Vagina (tissue), 2 donors: ENCODE data around the gene VENTX. TPM values are rescaled to one million over a fixed set of nuclear protein-coding genes. Genes with fewer than 3 reads are reported as not detected.
A peak's percentile ranks its signal among the peaks of the same experiment; 100 is the strongest.

Experiments
- DNase-seq, 2 donors: peaks; one replicate each; pipeline ENCODE4 v3.0.0-alpha.2; 2017; ENCODE audit errors: extremely low spot score in 2 of 2
- H3K27ac ChIP-seq: fragments of 200-600 bp; sonication (generic); one replicate; pipeline ENCODE4 v1.5.1; 2019
- H3K27me3 ChIP-seq: fragments of 200-600 bp; sonication (generic); one replicate; pipeline ENCODE4 v1.5.1; 2019
- H3K36me3 ChIP-seq, 2 donors: fragments of 200-600 bp; sonication (generic); one replicate each; pipeline ENCODE4 v1.5.1; 2017 to 2019
- H3K4me1 ChIP-seq: fragments of 200-600 bp; sonication (generic); one replicate; pipeline ENCODE4 v1.5.1; 2019
- H3K4me3 ChIP-seq, 2 donors: fragments of 200-600 bp; sonication (generic); 1 replicate in 1 of 2; 2 replicates in 1 of 2; pipeline ENCODE4 v1.5.1; 2016 to 2019
- H3K9me3 ChIP-seq: fragments of 200-600 bp; sonication (generic); one replicate; pipeline ENCODE4 v1.5.1; 2019
- POLR2A ChIP-seq, 2 donors: fragments of 450-650 bp; IDR thresholded peaks; one replicate each; pipeline ENCODE4 v1.6.1; 2017; ENCODE audit warnings: antibody characterized with exemption in 2 of 2, mild to moderate bottlenecking in 2 of 2, moderate library complexity in 2 of 2
- POLR2AphosphoS5 ChIP-seq, 2 donors: sonication (generic); formaldehyde crosslinking; IDR thresholded peaks; one replicate each; pipeline ENCODE4 v1.9.0; 2017; ENCODE audit warnings: antibody characterized with exemption in 2 of 2, mild to moderate bottlenecking in 2 of 2, low read depth in 1 of 2; ENCODE audit not compliant: insufficient read depth in 1 of 2
- intact Hi-C: fragments of 100-400 bp; cut with DNase I; formaldehyde crosslinking; loops from one replicate; pipeline ENCODE4 v1.15.1; 2023
- total RNA-seq: library from RNA; depleted of rRNA; stranded (reverse); fragments of >200 nt; gene quantifications from one replicate; pipeline ENCODE4 v1.2.3, GENCODE V29; 2016
- TF ChIP-seq, protein P1 (sequence below), 3 experiments: fragments of 450-650 bp in 2 of 3; fragments of 200-600 bp in 1 of 3; sonication (generic) in 1 of 3; IDR thresholded peaks; one replicate each; pipeline ENCODE4 v1.5.1; 2017 to 2019; ENCODE audit warnings: antibody characterized with exemption in 3 of 3, mild to moderate bottlenecking in 2 of 3, moderate library complexity in 2 of 3

Gene VENTX
- total RNA-seq, 1 donor from 2014 or later = 0.98 TPM

DNA sequence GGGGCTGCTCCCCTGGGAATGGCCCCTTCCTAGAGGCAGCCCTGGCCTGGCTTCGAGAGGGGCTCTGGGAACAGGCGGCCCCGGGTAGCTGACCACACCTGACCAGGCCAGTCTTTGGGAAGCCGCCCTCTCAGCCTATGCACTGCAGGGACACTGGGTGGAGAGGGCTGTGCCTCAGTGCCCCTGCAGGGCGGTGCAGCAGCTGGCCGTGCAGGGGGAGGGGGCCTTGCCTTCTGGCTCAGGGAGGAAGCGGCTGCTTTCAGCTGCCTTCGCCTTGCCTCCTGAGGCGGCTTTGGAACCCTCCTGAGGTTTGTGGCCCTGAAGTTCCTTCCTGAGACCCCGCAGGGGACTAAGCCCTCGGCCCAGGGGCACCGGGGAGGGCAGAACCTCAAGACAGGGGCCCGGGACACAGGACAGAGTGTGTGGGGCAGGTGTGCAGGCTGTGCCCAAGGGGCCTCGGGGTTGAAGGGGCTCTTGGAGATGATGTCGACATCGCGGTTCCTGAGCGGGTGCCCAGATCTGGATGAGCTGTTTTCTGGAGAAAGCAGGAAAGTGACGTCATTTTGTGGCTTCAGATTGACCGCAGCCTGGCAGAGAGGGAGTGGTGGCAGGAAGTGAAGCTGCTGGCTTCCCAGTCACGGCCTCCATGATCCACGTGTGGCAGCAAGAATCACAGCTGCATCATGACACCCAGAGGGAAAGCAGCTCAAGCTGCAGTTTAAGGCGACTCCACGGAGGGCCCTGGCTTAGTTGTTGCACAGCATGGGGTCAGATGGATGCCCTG, 21.4 kb downstream of the VENTX start:
- no peaks in the 10 kb centered on the region for H3K27me3 ChIP-seq
- H3K27ac ChIP-seq = peak overlapping the region; percentile 46
- H3K9me3 ChIP-seq = no peaks in the 10 kb centered on the region
- H3K36me3 ChIP-seq = no peaks in the 10 kb centered on the region
- peak in 1 of 2 donors; percentile 94 for DNase-seq
- peaks cover 53% of the 10 kb centered on the region for H3K4me1 ChIP-seq
- H3K4me3 ChIP-seq = no peak overlapping the region
- intact Hi-C loops = no loop called here
- TF ChIP-seq POLR2AphosphoS5 (IDR thresholded peaks at IDR 0.05; ENCODE audit: insufficient read depth in 1 of 2, low read depth in 1 of 2) (peak; percentile 76 to 77), POLR2A (IDR thresholded peaks at IDR 0.05) (no peak)
- TF ChIP-seq, protein P1, sequence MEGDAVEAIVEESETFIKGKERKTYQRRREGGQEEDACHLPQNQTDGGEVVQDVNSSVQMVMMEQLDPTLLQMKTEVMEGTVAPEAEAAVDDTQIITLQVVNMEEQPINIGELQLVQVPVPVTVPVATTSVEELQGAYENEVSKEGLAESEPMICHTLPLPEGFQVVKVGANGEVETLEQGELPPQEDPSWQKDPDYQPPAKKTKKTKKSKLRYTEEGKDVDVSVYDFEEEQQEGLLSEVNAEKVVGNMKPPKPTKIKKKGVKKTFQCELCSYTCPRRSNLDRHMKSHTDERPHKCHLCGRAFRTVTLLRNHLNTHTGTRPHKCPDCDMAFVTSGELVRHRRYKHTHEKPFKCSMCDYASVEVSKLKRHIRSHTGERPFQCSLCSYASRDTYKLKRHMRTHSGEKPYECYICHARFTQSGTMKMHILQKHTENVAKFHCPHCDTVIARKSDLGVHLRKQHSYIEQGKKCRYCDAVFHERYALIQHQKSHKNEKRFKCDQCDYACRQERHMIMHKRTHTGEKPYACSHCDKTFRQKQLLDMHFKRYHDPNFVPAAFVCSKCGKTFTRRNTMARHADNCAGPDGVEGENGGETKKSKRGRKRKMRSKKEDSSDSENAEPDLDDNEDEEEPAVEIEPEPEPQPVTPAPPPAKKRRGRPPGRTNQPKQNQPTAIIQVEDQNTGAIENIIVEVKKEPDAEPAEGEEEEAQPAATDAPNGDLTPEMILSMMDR (IDR thresholded peaks at IDR 0.05) = no peak

DNA sequence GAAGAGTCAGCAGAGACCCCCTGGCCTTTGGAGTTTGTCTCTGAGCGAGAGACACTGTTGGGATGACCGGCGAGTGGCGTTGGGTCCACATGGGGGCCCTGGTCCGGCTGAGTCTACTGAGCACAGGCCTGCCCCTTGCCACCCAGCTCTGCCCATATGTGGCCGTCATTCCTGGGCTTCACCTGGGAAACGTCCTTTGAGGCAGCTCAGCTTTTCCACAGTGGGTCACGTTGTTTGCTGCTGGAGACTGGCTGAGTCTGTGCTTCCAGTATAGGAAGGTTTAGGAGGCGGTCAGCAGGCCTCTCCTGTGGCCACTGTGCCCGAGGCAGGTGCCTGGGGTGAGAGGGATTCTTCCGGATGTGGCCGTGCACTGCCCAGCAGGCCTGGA, 21.9 kb downstream of the VENTX start:
- Histone ChIP-seq H3K27ac (peak overlapping the region; percentile 46), H3K4me3 (no peak overlapping the region), H3K4me1 (peaks cover 53% of the 10 kb centered on the region), H3K9me3 (no peaks in the 10 kb centered on the region), H3K27me3 (no peaks in the 10 kb centered on the region), H3K36me3 (no peaks in the 10 kb centered on the region)
- no peak for DNase-seq
- TF ChIP-seq POLR2AphosphoS5 (IDR thresholded peaks at IDR 0.05; ENCODE audit: insufficient read depth in 1 of 2, low read depth in 1 of 2) = peak in 1 of 2 donors; percentile 8
- TF ChIP-seq, protein P1 (IDR thresholded peaks at IDR 0.05) = no peak
- intact Hi-C loops = no loop called here

DNA sequence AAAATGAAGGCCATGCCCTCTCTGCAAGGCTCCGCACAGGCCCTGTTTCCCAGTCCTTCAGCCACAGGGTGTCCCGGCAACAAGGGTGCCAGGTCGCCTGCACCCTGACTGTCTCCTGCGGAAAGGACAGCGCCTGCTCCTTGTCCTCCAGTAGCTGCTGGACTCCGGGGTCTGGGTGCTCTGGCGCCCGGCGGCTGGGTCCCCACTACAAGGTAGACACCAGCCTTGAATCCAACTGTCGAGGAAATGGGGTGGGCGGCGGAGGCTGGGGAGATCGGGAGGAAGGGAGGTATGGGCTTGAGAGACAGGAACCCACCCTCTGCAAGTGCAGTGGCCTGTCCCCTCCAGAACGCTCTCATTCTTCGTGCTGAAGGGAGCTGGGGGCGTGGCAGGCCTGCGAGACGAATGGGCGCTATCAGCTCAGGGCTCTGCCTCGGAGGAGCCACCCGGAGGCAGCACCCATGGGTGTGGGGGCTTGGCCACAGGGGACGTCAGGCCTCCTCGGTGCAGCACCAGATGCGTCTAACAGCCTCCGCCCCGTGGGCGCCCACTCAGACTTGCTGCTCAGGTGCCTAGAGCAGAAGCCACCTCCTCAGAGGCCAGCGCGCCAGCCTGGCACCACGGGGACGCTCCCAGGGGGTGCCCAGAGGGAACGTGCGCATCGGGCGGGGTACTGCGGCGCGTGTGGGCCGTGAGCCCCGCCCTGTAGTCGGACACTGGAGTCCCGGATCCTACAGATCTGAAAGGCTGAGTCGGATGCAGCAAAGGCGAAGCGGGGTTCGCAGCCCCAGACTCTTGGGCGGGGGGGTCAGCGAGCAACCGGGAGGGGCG, 23.5 kb downstream of the VENTX start:
- Histone ChIP-seq H3K27me3 (no peaks in the 10 kb centered on the region), H3K9me3 (no peaks in the 10 kb centered on the region), H3K36me3 (no peaks in the 10 kb centered on the region), H3K4me1 (peaks cover 53% of the 10 kb centered on the region), H3K4me3 (peak overlapping the region; percentile 71 to 93), H3K27ac (peak overlapping the region; percentile 91)
- TF ChIP-seq, protein P1 (IDR thresholded peaks at IDR 0.05) = no peak
- peak in 1 of 2 donors; percentile 23 for TF ChIP-seq POLR2AphosphoS5 (IDR thresholded peaks at IDR 0.05; ENCODE audit: insufficient read depth in 1 of 2, low read depth in 1 of 2)
- intact Hi-C loops = no loop called here
- no peak for DNase-seq

DNA sequence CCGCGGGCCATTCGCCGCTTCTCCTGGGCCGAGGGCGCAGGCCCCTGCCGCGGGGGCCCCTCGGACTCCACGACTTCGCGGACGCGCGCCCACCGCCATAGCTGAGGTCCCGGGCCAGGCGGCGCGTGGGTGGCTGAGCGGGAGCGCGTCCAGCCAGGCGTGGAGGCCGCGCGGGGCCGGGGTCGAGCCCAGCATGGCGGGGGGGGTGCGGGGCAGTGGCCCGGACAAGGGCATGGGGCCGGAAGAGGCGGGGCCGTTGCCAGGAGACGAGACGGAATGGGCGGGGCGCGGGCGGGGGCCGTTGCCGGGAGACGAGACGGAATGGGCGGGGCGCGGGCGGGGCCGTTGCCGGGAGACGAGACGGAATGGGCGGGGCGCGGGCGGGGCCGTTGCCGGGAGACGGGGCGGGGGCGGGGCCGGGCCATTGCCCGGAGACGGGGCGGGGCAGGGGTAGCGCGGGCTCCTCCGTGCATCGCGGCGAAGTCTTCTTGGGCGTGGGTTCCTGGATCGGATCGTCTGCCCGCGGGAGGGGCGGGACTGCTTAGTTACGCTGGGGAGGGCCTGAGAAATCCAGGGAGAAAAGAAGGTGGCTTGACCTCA, 24.2 kb downstream of the VENTX start:
- H3K36me3 ChIP-seq = no peaks in the 10 kb centered on the region
- no peak for DNase-seq
- no peaks in the 10 kb centered on the region for H3K9me3 ChIP-seq
- peak in 1 of 2 donors; percentile 28 for TF ChIP-seq POLR2A (IDR thresholded peaks at IDR 0.05)
- no peak for TF ChIP-seq POLR2AphosphoS5 (IDR thresholded peaks at IDR 0.05; ENCODE audit: insufficient read depth in 1 of 2, low read depth in 1 of 2)
- peak overlapping the region; percentile 91 for H3K27ac ChIP-seq
- peaks cover 53% of the 10 kb centered on the region for H3K4me1 ChIP-seq
- intact Hi-C loops = no loop called here
- no peaks in the 10 kb centered on the region for H3K27me3 ChIP-seq
- H3K4me3 ChIP-seq = peak overlapping the region; percentile 71 to 93

DNA sequence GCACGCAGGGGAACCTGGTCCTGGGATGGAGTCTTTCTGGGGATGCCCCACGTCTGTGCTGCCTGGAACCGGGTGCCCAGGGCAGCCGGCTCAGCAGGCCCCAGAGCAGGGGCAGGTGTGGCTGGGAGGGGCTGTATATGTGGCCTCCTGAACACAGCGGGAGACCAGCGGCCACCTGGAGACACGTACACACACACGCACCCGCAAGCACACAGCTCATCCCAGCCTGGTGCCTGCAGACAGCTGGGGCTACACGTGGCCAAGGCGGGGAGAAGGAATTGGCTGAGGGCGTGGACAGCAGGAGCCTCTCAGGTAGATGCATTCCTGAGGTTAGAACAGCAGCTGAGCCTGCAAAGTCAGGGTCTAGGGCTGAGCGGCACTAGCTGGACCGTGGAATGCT, 25.0 kb downstream of the VENTX start:
- intact Hi-C loops = no loop called here
- no peak for DNase-seq
- H3K4me3 ChIP-seq = peak overlapping the region in 1 of 2 donors; percentile 71
- peaks cover 48% of the 10 kb centered on the region for H3K4me1 ChIP-seq
- no peak overlapping the region for H3K27ac ChIP-seq
- H3K27me3 ChIP-seq = no peaks in the 10 kb centered on the region
- TF ChIP-seq, protein P1 (IDR thresholded peaks at IDR 0.05) = no peak
- peak in 1 of 2 donors; percentile 16 for TF ChIP-seq POLR2AphosphoS5 (IDR thresholded peaks at IDR 0.05; ENCODE audit: insufficient read depth in 1 of 2, low read depth in 1 of 2)
- no peaks in the 10 kb centered on the region for H3K36me3 ChIP-seq
- H3K9me3 ChIP-seq = no peaks in the 10 kb centered on the region
